ENCODE data around the gene TCF4.

GRCh38 chr18:55213586-55213985 is 374.4 kb downstream of the TCF4 start:
- TF ChIP-seq POLR2A (IDR thresholded peaks at IDR 0.05) = no peak
- no peak for TF ChIP-seq EP300 (IDR thresholded peaks at IDR 0.05)
- no peak for TF ChIP-seq CTCF (IDR thresholded peaks at IDR 0.05)
- no peak for TF ChIP-seq POLR2AphosphoS5 (IDR thresholded peaks at IDR 0.05)

Data from stomach (tissue), 4 donors.